Fibroblast of villous mesenchyme (primary cell): ENCODE results near the gene KIFC1. TPM values are rescaled to one million over a fixed set of nuclear protein-coding genes. Genes with fewer than 3 reads are reported as not detected.

ENCODE experiments used
- DNase-seq: peaks from one replicate; pipeline ENCODE4 v3.0.0-alpha.2; 2010; ENCODE audit warnings: low read depth
- H3K4me3 ChIP-seq: 2 replicates; pipeline ENCODE4 v1.5.1; 2011; ENCODE audit warnings: low read depth, mild to moderate bottlenecking, low read length
- CTCF ChIP-seq: IDR thresholded peaks from 2 replicates; pipeline ENCODE4 v1.5.1; 2012; ENCODE audit warnings: low read depth, mild to moderate bottlenecking, low read length; ENCODE audit not compliant: insufficient read depth
- small RNA-seq: library from RNA; depleted of rRNA; stranded (forward); fragments of <200 nt; gene quantifications from one replicate; pipeline ENCODE3, GENCODE V24; 2012
- total RNA-seq: library from RNA; depleted of rRNA; stranded (reverse); fragments of >200 nt; gene quantifications from 2 replicates; pipeline ENCODE4 v1.2.3, GENCODE V29; 2012

Gene KIFC1
- total RNA-seq, 1 donor: 34.5 TPM

GRCh38 chr6:33453393-33454008, 61.9 kb downstream of the KIFC1 start:
- peak; percentile 11 for DNase-seq
- no peak for TF ChIP-seq CTCF
- H3K4me3 ChIP-seq: peak overlapping the region; percentile 95

- TF ChIP-seq CTCF: no peak
- peak within 1 kb of the TSS; percentile 95 for H3K4me3 ChIP-seq
- DNase-seq: peak; percentile 97
These were observed 62.7 kb downstream of the KIFC1 start, which contains the start of gene ZBTB9 for GRCh38 chr6:33454009-33454946. ZBTB9 (plus strand) TSS chr6:33454576; CDS start chr6:33455101, 525 bp downstream.

GRCh38 chr6:33455051-33455450, 63.4 kb downstream of the KIFC1 start:
- TF ChIP-seq CTCF: no peak
- DNase-seq: no peak

GRCh38 chr6:33456156-33456555, 64.5 kb downstream of the KIFC1 start:
- DNase-seq: no peak
- TF ChIP-seq CTCF: no peak
- H3K4me3 ChIP-seq: no peak overlapping the region

More at GRCh38 chr6:33455051-33455450, 63.4 kb downstream of the KIFC1 start:
- peak overlapping the region; percentile 95 for H3K4me3 ChIP-seq

GRCh38 chr6:33458676-33459075, 67.1 kb downstream of the KIFC1 start:
- no peak for DNase-seq
- no peak overlapping the region for H3K4me3 ChIP-seq
- TF ChIP-seq CTCF: no peak

GRCh38 chr6:33459226-33459625, 67.6 kb downstream of the KIFC1 start:
- no peak for DNase-seq
- TF ChIP-seq CTCF: no peak
- H3K4me3 ChIP-seq: no peak overlapping the region

Small RNA genes within 50 kb of the gene (small RNA-seq; reads per million reads assigned to genes)
- not detected for gene RPL35AP4
- gene ZBTB9: not detected

Other genes starting within 250 kb of the KIFC1 start
- gene COL11A2, start 199.4 kb upstream of the KIFC1 start, total RNA-seq: under 0.01 and 0.32 TPM in 2 replicates
- 16.8 and 22.5 TPM in 2 replicates for gene RXRB, start 191.2 kb upstream of the KIFC1 start, total RNA-seq
- gene SLC39A7, start 191.0 kb upstream of the KIFC1 start, total RNA-seq: 142 and 143 TPM in 2 replicates
- gene HSD17B8, start 187.2 kb upstream of the KIFC1 start, total RNA-seq: 4.2 and 4.7 TPM in 2 replicates
- 27.2 and 43.8 TPM in 2 replicates for gene RING1, start 183.3 kb upstream of the KIFC1 start, total RNA-seq
- gene VPS52, start 119.9 kb upstream of the KIFC1 start, total RNA-seq: 35.4 and 38.9 TPM in 2 replicates
- 1,877 and 2,083 TPM in 2 replicates for gene RPS18, start 119.7 kb upstream of the KIFC1 start, total RNA-seq
- 2.6 and 5.5 TPM in 2 replicates for gene B3GALT4, start 114.7 kb upstream of the KIFC1 start, total RNA-seq
- 99.7 and 108 TPM in 2 replicates for gene WDR46, start 102.6 kb upstream of the KIFC1 start, total RNA-seq
- 26.4 and 34.5 TPM in 2 replicates for gene PFDN6, start 102.2 kb upstream of the KIFC1 start, total RNA-seq
- gene RGL2, start 92.9 kb upstream of the KIFC1 start, total RNA-seq: 13.0 and 23.2 TPM in 2 replicates
- 125 and 132 TPM in 2 replicates for gene TAPBP, start 77.7 kb upstream of the KIFC1 start, total RNA-seq
- 14.8 and 16.0 TPM in 2 replicates for gene ZBTB22, start 74.1 kb upstream of the KIFC1 start, total RNA-seq
- 39.6 and 58.7 TPM in 2 replicates for gene DAXX, start 68.9 kb upstream of the KIFC1 start, total RNA-seq
- gene PHF1, start 19.2 kb downstream of the KIFC1 start, total RNA-seq: 21.6 and 30.2 TPM in 2 replicates
- gene CUTA, start 26.3 kb downstream of the KIFC1 start, total RNA-seq: 155 and 201 TPM in 2 replicates
- gene SYNGAP1, start 28.2 kb downstream of the KIFC1 start, total RNA-seq: 6.4 and 7.8 TPM in 2 replicates
- gene ZBTB9, start 62.8 kb downstream of the KIFC1 start, total RNA-seq: 4.7 and 5.2 TPM in 2 replicates
- 20.0 and 30.7 TPM in 2 replicates for gene BAK1, start 188.5 kb downstream of the KIFC1 start, total RNA-seq
- 15.1 and 20.6 TPM in 2 replicates for gene ITPR3, start 229.5 kb downstream of the KIFC1 start, total RNA-seq